22Rv1 (cell line): ENCODE measurements around the gene CACNA2D4.

ENCODE experiments used
- ZFX ChIP-seq: fragments of 450-650 bp; IDR thresholded peaks from 2 replicates; pipeline ENCODE4 v1.6.1; 2017; ENCODE audit warnings: antibody characterized with exemption, borderline replicate concordance
- TF ChIP-seq, protein P1 (sequence below): fragments of 450-650 bp; IDR thresholded peaks from 2 replicates; pipeline ENCODE4 v1.5.1; 2017; ENCODE audit warnings: mild to moderate bottlenecking

DNA sequence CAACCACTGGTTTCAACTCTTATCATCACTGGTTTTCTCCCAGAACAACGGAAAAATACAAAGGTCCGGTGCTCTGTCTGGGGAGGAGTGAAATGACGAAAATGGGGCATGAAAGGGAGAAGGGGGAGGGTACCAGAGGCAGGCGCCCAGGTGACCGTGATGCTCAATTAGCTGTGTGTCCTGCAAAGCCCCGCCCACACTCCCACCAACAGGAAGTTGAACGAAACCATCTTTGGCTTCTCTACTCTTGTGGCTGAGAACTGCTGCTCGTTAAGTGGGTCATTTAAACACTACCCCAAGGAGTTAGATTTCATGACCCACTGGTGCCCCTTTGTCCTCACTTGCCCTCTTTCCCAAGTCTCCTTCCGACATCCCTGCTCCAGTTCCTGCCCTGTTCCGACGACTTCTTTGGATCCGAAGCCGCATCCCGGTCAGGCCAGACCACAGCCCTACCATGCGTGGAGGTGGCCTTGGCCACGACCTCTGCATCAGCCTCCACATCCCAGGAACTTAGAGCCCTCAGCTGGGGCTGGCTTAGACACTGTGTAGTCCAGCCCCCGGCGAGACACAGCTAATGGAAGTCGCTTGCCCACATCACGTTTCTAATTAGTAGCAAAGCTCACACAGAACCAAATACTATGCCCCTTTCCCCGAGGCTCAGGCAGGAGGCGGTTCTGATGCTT, 109.5 kb downstream of the CACNA2D4 start:
- TF ChIP-seq, protein P1, sequence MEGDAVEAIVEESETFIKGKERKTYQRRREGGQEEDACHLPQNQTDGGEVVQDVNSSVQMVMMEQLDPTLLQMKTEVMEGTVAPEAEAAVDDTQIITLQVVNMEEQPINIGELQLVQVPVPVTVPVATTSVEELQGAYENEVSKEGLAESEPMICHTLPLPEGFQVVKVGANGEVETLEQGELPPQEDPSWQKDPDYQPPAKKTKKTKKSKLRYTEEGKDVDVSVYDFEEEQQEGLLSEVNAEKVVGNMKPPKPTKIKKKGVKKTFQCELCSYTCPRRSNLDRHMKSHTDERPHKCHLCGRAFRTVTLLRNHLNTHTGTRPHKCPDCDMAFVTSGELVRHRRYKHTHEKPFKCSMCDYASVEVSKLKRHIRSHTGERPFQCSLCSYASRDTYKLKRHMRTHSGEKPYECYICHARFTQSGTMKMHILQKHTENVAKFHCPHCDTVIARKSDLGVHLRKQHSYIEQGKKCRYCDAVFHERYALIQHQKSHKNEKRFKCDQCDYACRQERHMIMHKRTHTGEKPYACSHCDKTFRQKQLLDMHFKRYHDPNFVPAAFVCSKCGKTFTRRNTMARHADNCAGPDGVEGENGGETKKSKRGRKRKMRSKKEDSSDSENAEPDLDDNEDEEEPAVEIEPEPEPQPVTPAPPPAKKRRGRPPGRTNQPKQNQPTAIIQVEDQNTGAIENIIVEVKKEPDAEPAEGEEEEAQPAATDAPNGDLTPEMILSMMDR, result no peak
- TF ChIP-seq ZFX, result no peak
